Astrocyte (in vitro differentiated cells and primary cell): ENCODE results near the gene PAK4. TPM values are rescaled to one million over a fixed set of nuclear protein-coding genes. Genes with fewer than 3 reads are reported as not detected.

Experiments used
- DNase-seq: peaks from one replicate; pipeline ENCODE4 v3.0.0-alpha.2; 2010; ENCODE audit warnings: low read depth
- FAIRE-seq: peaks from 2 replicates; lab custom pipeline; 2011; peaks lifted over from hg19 to GRCh38; lab: Jason Lieb, UNC
- H2AFZ ChIP-seq: 2 replicates; pipeline ENCODE4 v1.6.0; 2012; ENCODE audit warnings: low read depth, low read length, inconsistent platforms
- H3K27ac ChIP-seq: 2 replicates; pipeline ENCODE4 v1.5.1; 2011; ENCODE audit warnings: low read depth, low read length, inconsistent platforms
- H3K27me3 ChIP-seq: 2 replicates; pipeline ENCODE4 v1.6.0; 2011; ENCODE audit warnings: low read length, inconsistent platforms; ENCODE audit not compliant: insufficient read depth
- H3K36me3 ChIP-seq: 2 replicates; pipeline ENCODE4 v1.5.1; 2011; ENCODE audit warnings: low read length, inconsistent platforms; ENCODE audit not compliant: insufficient read depth
- H3K4me1 ChIP-seq: 2 replicates; pipeline ENCODE4 v1.5.1; 2011; ENCODE audit warnings: low read length, inconsistent platforms; ENCODE audit not compliant: insufficient read depth
- H3K4me2 ChIP-seq: 2 replicates; pipeline ENCODE4 v1.6.0; 2012; ENCODE audit warnings: low read length, inconsistent platforms
- H3K4me3 ChIP-seq: 2 replicates; pipeline ENCODE4 v1.5.1; 2011; ENCODE audit warnings: low read depth, mild to moderate bottlenecking, low read length, inconsistent platforms; ENCODE audit not compliant: insufficient read depth
- H3K79me2 ChIP-seq: 2 replicates; pipeline ENCODE4 v1.6.0; 2012; ENCODE audit warnings: mild to moderate bottlenecking, low read length, inconsistent platforms; ENCODE audit not compliant: insufficient read depth
- H3K9ac ChIP-seq: 2 replicates; pipeline ENCODE4 v1.6.0; 2012; ENCODE audit warnings: mild to moderate bottlenecking, low read length, inconsistent platforms
- H3K9me3 ChIP-seq: 2 replicates; pipeline ENCODE4 v1.5.1; 2012; ENCODE audit warnings: low read depth, mild to moderate bottlenecking, low read length, inconsistent platforms; ENCODE audit not compliant: insufficient read depth
- H4K20me1 ChIP-seq: 2 replicates; pipeline ENCODE4 v1.6.0; 2012; ENCODE audit warnings: low read length, inconsistent platforms; ENCODE audit not compliant: insufficient read depth
- H3K27ac Mint-ChIP-seq: one replicate; pipeline ENCODE4 v1.8.0; 2021; ENCODE audit warnings: mild to moderate bottlenecking, mixed read lengths; ENCODE audit not compliant: unreplicated experiment
- H3K27me3 Mint-ChIP-seq: one replicate; pipeline ENCODE4 v1.8.0; 2021; ENCODE audit warnings: low read depth, mixed read lengths; ENCODE audit not compliant: unreplicated experiment
- H3K36me3 Mint-ChIP-seq: one replicate; pipeline ENCODE4 v1.8.0; 2021; ENCODE audit warnings: low read depth, mixed read lengths; ENCODE audit not compliant: unreplicated experiment
- H3K4me1 Mint-ChIP-seq: one replicate; pipeline ENCODE4 v1.8.0; 2021; ENCODE audit warnings: low read depth, mixed read lengths; ENCODE audit not compliant: unreplicated experiment
- H3K4me3 Mint-ChIP-seq: one replicate; pipeline ENCODE4 v1.8.0; 2021; ENCODE audit warnings: mild to moderate bottlenecking, moderate library complexity, mixed read lengths; ENCODE audit not compliant: unreplicated experiment
- H3K9me3 Mint-ChIP-seq: one replicate; pipeline ENCODE4 v1.8.0; 2021; ENCODE audit warnings: mild to moderate bottlenecking, mixed read lengths; ENCODE audit not compliant: unreplicated experiment
- CTCF ChIP-seq: IDR thresholded peaks from 2 replicates; pipeline ENCODE4 v1.5.1; 2011; ENCODE audit warnings: low read depth, mild to moderate bottlenecking, inconsistent platforms, low read length, moderate library complexity; ENCODE audit not compliant: insufficient read depth
- EZH2 ChIP-seq: IDR thresholded peaks from 2 replicates; pipeline ENCODE4 v1.6.1; 2012; ENCODE audit warnings: mild to moderate bottlenecking, low read length, inconsistent platforms; ENCODE audit not compliant: insufficient read depth
- total RNA-seq: library from RNA; stranded (reverse); gene quantifications from 2 replicates; pipeline ENCODE4 v1.2.1, GENCODE V29; 2021

Gene PAK4
- total RNA-seq, 1 donor from 2014 or later: 48.0 TPM

DNA sequence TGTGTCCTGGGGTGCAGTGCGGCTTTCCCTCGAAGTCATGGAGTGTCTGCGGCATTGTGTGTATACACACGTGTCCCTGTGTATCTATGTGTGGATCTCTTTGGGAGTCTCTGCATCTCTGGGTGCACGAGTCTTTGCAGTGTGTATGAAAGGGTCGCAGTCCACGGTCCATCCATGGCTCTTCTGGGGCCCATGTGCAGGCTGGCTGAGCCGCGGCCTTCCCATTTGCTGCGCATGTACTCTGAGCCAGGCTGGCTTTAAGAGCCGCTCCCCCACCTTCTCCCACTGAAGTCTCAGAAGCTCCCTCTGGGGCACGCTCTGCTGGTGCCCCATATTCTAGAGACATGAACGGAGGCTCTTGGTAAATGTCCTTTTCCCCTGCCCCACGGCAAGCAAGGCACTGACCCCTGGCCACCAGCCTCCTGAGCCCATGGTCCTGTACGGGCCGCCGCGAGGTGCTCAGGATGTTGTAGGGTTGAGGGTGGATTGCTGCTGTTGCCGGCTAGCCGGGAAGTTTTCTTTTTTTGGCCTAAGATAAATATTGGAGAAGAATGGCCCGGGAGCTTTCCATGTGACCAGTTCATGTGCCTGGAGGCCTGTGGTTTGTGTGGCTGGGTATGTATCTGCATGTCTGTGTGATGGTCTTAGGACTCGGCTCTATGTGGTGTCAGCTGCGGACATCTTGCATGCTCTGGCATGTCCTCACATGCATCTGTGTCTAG lies 31.9 kb downstream of the PAK4 start:
- Histone ChIP-seq H4K20me1 (peaks cover 72% of the 10 kb centered on the region), H3K79me2 (peaks cover 72% of the 10 kb centered on the region), H3K9me3 (no peaks in the 10 kb centered on the region), H3K9ac (peak overlapping the region; percentile 46), H3K36me3 (no peaks in the 10 kb centered on the region), H2AFZ (no peak overlapping the region), H3K27ac (no peak overlapping the region), H3K4me1 (peaks cover 17% of the 10 kb centered on the region), H3K27me3 (no peaks in the 10 kb centered on the region), H3K4me2 (peak overlapping the region; percentile 82), H3K4me3 (no peak overlapping the region)
- TF ChIP-seq EZH2: no peak
- TF ChIP-seq CTCF: no peak
- no peak overlapping the region for H3K27ac Mint-ChIP-seq
- peaks cover 10% of the 10 kb centered on the region for H3K36me3 Mint-ChIP-seq
- no peaks in the 10 kb centered on the region for H3K9me3 Mint-ChIP-seq
- peak; percentile 25 for DNase-seq
- H3K4me3 Mint-ChIP-seq: peak overlapping the region; percentile 66
- H3K27me3 Mint-ChIP-seq: no peaks in the 10 kb centered on the region
- peaks cover 33% of the 10 kb centered on the region for H3K4me1 Mint-ChIP-seq
- FAIRE-seq: no peak

- peaks cover 36% of the 10 kb centered on the region for H3K4me1 Mint-ChIP-seq
- Histone ChIP-seq H3K9ac (no peak overlapping the region), H2AFZ (no peak overlapping the region), H3K4me2 (peak overlapping the region; percentile 82), H3K27ac (no peak overlapping the region), H4K20me1 (peaks cover 76% of the 10 kb centered on the region), H3K27me3 (no peaks in the 10 kb centered on the region), H3K9me3 (no peaks in the 10 kb centered on the region), H3K36me3 (no peaks in the 10 kb centered on the region), H3K4me1 (peaks cover 17% of the 10 kb centered on the region), H3K4me3 (no peak overlapping the region), H3K79me2 (peaks cover 77% of the 10 kb centered on the region)
- no peaks in the 10 kb centered on the region for H3K27me3 Mint-ChIP-seq
- peak overlapping the region; percentile 23 for H3K4me3 Mint-ChIP-seq
- H3K9me3 Mint-ChIP-seq: no peaks in the 10 kb centered on the region
- H3K27ac Mint-ChIP-seq: no peak overlapping the region
- no peak for DNase-seq
- peaks cover 12% of the 10 kb centered on the region for H3K36me3 Mint-ChIP-seq
- FAIRE-seq: no peak
- TF ChIP-seq CTCF: no peak
- no peak for TF ChIP-seq EZH2
Observed at GRCh38 chr19:39157997-39158389, 32.4 kb downstream of the PAK4 start.

- Histone ChIP-seq H4K20me1 (peaks cover 83% of the 10 kb centered on the region), H3K4me3 (no peak overlapping the region), H3K27ac (no peak overlapping the region), H3K9me3 (no peaks in the 10 kb centered on the region), H2AFZ (no peak overlapping the region), H3K4me2 (no peak overlapping the region), H3K27me3 (no peaks in the 10 kb centered on the region), H3K9ac (no peak overlapping the region), H3K36me3 (no peaks in the 10 kb centered on the region), H3K79me2 (peaks cover 80% of the 10 kb centered on the region), H3K4me1 (peaks cover 17% of the 10 kb centered on the region)
- Mint-ChIP-seq H3K36me3 (peaks cover 10% of the 10 kb centered on the region), H3K27ac (no peak overlapping the region), H3K4me1 (peaks cover 36% of the 10 kb centered on the region), H3K27me3 (no peaks in the 10 kb centered on the region), H3K4me3 (peak overlapping the region; percentile 12), H3K9me3 (no peaks in the 10 kb centered on the region)
- no peak for DNase-seq
- no peak for FAIRE-seq
- TF ChIP-seq CTCF (no peak), EZH2 (no peak)
Observed at GRCh38 chr19:39158646-39159260, 33.2 kb downstream of the PAK4 start.
